ENCODE results near the gene NGF.

The NGF gene

DNA sequence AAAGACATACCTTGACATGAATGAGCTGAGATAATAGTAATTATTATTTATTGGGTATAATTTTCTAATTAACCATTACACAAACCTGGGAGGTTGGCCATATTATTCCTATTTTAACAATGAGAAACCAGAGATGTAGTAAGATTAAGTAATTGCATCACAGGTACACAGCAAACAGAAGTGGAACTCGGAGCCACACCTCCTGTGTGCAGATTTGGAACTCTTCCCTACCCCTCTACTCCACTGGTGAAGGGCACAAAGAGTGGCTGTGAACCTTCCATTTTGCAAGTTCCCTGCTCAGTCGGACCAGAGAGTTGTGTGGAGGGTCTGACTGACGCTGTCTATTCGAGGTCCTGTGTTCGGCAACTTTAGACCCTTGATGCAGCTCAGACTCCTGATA, 45.0 kb downstream of the NGF start:
- no peak overlapping the region for H3K27ac ChIP-seq (ENCODE audit: low read depth, low read length)
- no peak overlapping the region for H3K4me2 ChIP-seq (ENCODE audit: low read length)
- H3K79me2 ChIP-seq (ENCODE audit: control insufficient read depth, insufficient read depth, low read length), result no peaks in the 10 kb centered on the region
- WGBS (ENCODE audit: extremely low coverage, insufficient coverage, low lambda C conversion rate), result no CpG with 5 or more reads among the region's 5 CpGs
- H3K9ac ChIP-seq (ENCODE audit: low read length), result no peak overlapping the region
- no peak overlapping the region for H2BK15ac ChIP-seq (replicated peaks; ENCODE audit: low read depth)
- DNase-seq, result no peak
- no peak overlapping the region for H2BK5ac ChIP-seq (ENCODE audit: low read length)
- no peaks in the 10 kb centered on the region for H3K36me3 ChIP-seq (ENCODE audit: control insufficient read depth, insufficient read depth, low read length)
- no peak overlapping the region for H4K5ac ChIP-seq (ENCODE audit: low read length)
- H3K18ac ChIP-seq (ENCODE audit: low read length), result no peak overlapping the region
- no peak overlapping the region for H2AK5ac ChIP-seq (ENCODE audit: low read length)
- H3K4me1 ChIP-seq (ENCODE audit: control insufficient read depth, low read depth, low read length), result no peaks in the 10 kb centered on the region
- H2BK120ac ChIP-seq (ENCODE audit: low read depth, low read length), result no peak overlapping the region
- no peak overlapping the region for H3K4ac ChIP-seq (ENCODE audit: low read depth, low read length)
- H3K56ac ChIP-seq (ENCODE audit: low read length), result no peak overlapping the region
- no peaks in the 10 kb centered on the region for H3K27me3 ChIP-seq (ENCODE audit: insufficient read depth, low read length, poor library complexity)
- H3K4me3 ChIP-seq (ENCODE audit: low read length), result no peak overlapping the region
- H3K79me1 ChIP-seq (ENCODE audit: low read length), result no peaks in the 10 kb centered on the region
- no peak overlapping the region for H3K23ac ChIP-seq (ENCODE audit: low read length)
- H4K8ac ChIP-seq (ENCODE audit: low read depth, low read length), result no peak overlapping the region

DNA sequence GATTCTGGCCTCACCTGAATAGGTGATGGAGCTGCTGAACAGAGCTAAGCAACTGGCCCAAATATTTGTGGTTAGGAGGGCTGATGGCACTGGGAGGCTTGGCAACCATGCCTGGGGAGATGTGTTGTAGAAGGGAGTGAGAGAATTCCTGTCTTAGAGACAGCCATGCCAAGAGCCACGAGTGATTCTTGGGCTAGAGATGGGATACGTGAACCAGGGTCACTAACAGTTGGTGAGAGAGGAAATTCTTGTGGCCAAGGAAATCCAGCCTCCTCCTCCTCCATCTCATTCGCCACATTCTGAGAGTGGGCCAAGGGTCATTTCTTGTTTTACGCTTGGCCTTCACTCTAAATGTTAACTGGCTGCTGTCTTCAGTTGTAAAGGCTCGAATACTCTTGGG, 46.3 kb downstream of the NGF start:
- no peak overlapping the region for H2BK120ac ChIP-seq (ENCODE audit: low read depth, low read length)
- no peak overlapping the region for H3K9ac ChIP-seq (ENCODE audit: low read length)
- no peak overlapping the region for H2AK5ac ChIP-seq (ENCODE audit: low read length)

DNA sequence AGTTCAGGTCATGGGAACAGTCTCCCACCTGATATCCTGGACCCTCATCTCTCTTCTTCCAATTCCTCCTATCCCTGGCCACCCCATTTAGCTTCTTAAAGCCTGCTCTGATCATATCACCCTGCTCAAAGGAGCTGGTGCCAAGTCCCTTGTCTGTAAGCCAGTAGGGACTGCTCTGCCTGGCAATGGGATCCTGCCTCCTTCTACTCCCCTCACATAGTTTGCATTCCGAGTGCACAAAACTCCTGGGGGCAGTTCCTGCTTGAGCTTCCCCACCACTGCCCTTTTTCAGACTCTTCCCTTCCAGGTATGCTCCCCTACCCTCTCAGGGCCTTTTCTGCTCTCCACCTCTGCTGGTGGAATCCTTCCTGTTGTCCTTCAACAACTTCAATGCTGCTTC, 48.1 kb downstream of the NGF start:
- no CpG with 5 or more reads among the region's 1 CpG for WGBS (ENCODE audit: extremely low coverage, insufficient coverage, low lambda C conversion rate)
- H4K8ac ChIP-seq (ENCODE audit: low read depth, low read length), result no peak overlapping the region
- no peaks in the 10 kb centered on the region for H3K36me3 ChIP-seq (ENCODE audit: control insufficient read depth, insufficient read depth, low read length)
- H2AK5ac ChIP-seq (ENCODE audit: low read length), result no peak overlapping the region
- no peak overlapping the region for H3K18ac ChIP-seq (ENCODE audit: low read length)
- H4K5ac ChIP-seq (ENCODE audit: low read length), result no peak overlapping the region
- H3K56ac ChIP-seq (ENCODE audit: low read length), result no peak overlapping the region
- H3K27ac ChIP-seq (ENCODE audit: low read depth, low read length), result no peak overlapping the region
- no peak overlapping the region for H2BK5ac ChIP-seq (ENCODE audit: low read length)
- no peaks in the 10 kb centered on the region for H3K4me1 ChIP-seq (ENCODE audit: control insufficient read depth, low read depth, low read length)
- no peak overlapping the region for H3K23ac ChIP-seq (ENCODE audit: low read length)
- H3K27me3 ChIP-seq (ENCODE audit: insufficient read depth, low read length, poor library complexity), result no peaks in the 10 kb centered on the region
- no peak overlapping the region for H2BK15ac ChIP-seq (replicated peaks; ENCODE audit: low read depth)
- no peak overlapping the region for H3K4me3 ChIP-seq (ENCODE audit: low read length)
- peak; percentile 77 for DNase-seq
- no peak overlapping the region for H3K4me2 ChIP-seq (ENCODE audit: low read length)
- no peaks in the 10 kb centered on the region for H3K79me2 ChIP-seq (ENCODE audit: control insufficient read depth, insufficient read depth, low read length)
- no peak overlapping the region for H3K4ac ChIP-seq (ENCODE audit: low read depth, low read length)
- no peak overlapping the region for H3K9ac ChIP-seq (ENCODE audit: low read length)
- H3K79me1 ChIP-seq (ENCODE audit: low read length), result no peaks in the 10 kb centered on the region
- no peak overlapping the region for H2BK120ac ChIP-seq (ENCODE audit: low read depth, low read length)

More for the DNA sequence above, 46.3 kb downstream of the NGF start:
- no peak overlapping the region for H3K4ac ChIP-seq (ENCODE audit: low read depth, low read length)
- H2BK15ac ChIP-seq (replicated peaks; ENCODE audit: low read depth), result no peak overlapping the region
- H3K23ac ChIP-seq (ENCODE audit: low read length), result no peak overlapping the region
- no peaks in the 10 kb centered on the region for H3K36me3 ChIP-seq (ENCODE audit: control insufficient read depth, insufficient read depth, low read length)
- H3K27ac ChIP-seq (ENCODE audit: low read depth, low read length), result no peak overlapping the region
- H3K4me1 ChIP-seq (ENCODE audit: control insufficient read depth, low read depth, low read length), result no peaks in the 10 kb centered on the region
- H2BK5ac ChIP-seq (ENCODE audit: low read length), result no peak overlapping the region
- H4K5ac ChIP-seq (ENCODE audit: low read length), result no peak overlapping the region
- no peak overlapping the region for H3K18ac ChIP-seq (ENCODE audit: low read length)
- no peaks in the 10 kb centered on the region for H3K79me2 ChIP-seq (ENCODE audit: control insufficient read depth, insufficient read depth, low read length)
- no peak overlapping the region for H3K56ac ChIP-seq (ENCODE audit: low read length)
- H4K8ac ChIP-seq (ENCODE audit: low read depth, low read length), result no peak overlapping the region
- H3K27me3 ChIP-seq (ENCODE audit: insufficient read depth, low read length, poor library complexity), result no peaks in the 10 kb centered on the region
- no CpG with 5 or more reads among the region's 5 CpGs for WGBS (ENCODE audit: extremely low coverage, insufficient coverage, low lambda C conversion rate)
- H3K4me3 ChIP-seq (ENCODE audit: low read length), result no peak overlapping the region
- H3K4me2 ChIP-seq (ENCODE audit: low read length), result no peak overlapping the region
- no peak for DNase-seq
- no peaks in the 10 kb centered on the region for H3K79me1 ChIP-seq (ENCODE audit: low read length)

- no peaks in the 10 kb centered on the region for H3K79me1 ChIP-seq (ENCODE audit: low read length)
- WGBS (ENCODE audit: extremely low coverage, insufficient coverage, low lambda C conversion rate), result no CpG with 5 or more reads among the region's 3 CpGs
Observed at GRCh38 chr1:115288591-115289198, 49.4 kb downstream of the NGF start.

DNA sequence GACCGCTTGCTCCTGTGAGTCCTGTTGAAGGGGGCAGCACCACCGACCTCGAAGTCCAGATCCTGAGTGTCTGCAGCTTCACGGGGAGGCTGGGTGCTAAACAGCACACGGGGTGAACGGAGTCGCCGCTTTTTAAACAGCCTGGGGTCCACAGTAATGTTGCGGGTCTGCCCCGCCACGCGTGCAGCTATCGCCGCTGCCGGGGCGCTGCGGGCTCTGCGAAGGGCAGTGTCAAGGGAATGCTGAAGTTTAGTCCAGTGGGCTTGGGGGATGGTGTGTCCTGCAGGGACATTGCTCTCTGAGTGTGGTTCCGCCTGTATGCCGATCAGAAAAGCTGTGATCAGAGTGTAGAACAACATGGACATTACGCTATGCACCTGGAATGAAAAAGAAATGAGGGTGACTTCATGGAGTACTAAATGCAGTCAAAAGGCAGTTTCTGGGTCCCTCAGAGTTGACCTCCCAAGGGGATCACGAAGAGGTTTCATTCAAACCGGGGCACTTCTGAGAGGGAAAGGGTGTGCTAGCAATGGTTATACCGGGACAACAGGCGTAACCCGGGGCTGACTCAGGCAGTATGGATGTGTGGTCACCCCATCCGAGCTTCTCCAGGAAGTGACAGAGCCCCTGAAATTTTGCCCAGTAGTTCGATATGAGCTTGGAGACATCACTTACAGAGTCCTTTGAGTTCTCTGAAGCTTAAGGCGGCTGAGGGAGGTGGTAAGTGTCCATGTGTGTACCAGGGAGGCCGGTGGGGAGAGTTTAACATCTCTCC, 51.4 kb downstream of the NGF start:
- no peak overlapping the region for H3K4me3 ChIP-seq (ENCODE audit: low read length)
- H3K27me3 ChIP-seq (ENCODE audit: insufficient read depth, low read length, poor library complexity), result no peaks in the 10 kb centered on the region
- no peak overlapping the region for H2BK120ac ChIP-seq (ENCODE audit: low read depth, low read length)
- no peak overlapping the region for H3K4ac ChIP-seq (ENCODE audit: low read depth, low read length)
- no peak overlapping the region for H2BK5ac ChIP-seq (ENCODE audit: low read length)
- no peak overlapping the region for H2BK15ac ChIP-seq (replicated peaks; ENCODE audit: low read depth)
- no peaks in the 10 kb centered on the region for H3K79me2 ChIP-seq (ENCODE audit: control insufficient read depth, insufficient read depth, low read length)
- no peaks in the 10 kb centered on the region for H3K79me1 ChIP-seq (ENCODE audit: low read length)
- H3K36me3 ChIP-seq (ENCODE audit: control insufficient read depth, insufficient read depth, low read length), result no peaks in the 10 kb centered on the region
- no peak overlapping the region for H3K18ac ChIP-seq (ENCODE audit: low read length)
- no peak overlapping the region for H4K5ac ChIP-seq (ENCODE audit: low read length)
- no peak overlapping the region for H2AK5ac ChIP-seq (ENCODE audit: low read length)
- WGBS (ENCODE audit: extremely low coverage, insufficient coverage, low lambda C conversion rate), result no CpG with 5 or more reads among the region's 30 CpGs
- DNase-seq, result no peak
- H3K4me1 ChIP-seq (ENCODE audit: control insufficient read depth, low read depth, low read length), result no peaks in the 10 kb centered on the region
- H3K23ac ChIP-seq (ENCODE audit: low read length), result no peak overlapping the region
- no peak overlapping the region for H3K27ac ChIP-seq (ENCODE audit: low read depth, low read length)
- no peak overlapping the region for H3K4me2 ChIP-seq (ENCODE audit: low read length)
- H3K9ac ChIP-seq (ENCODE audit: low read length), result no peak overlapping the region
- no peak overlapping the region for H3K56ac ChIP-seq (ENCODE audit: low read length)
- H4K8ac ChIP-seq (ENCODE audit: low read depth, low read length), result no peak overlapping the region

More at GRCh38 chr1:115288591-115289198, 49.4 kb downstream of the NGF start:
- no peak overlapping the region for H3K18ac ChIP-seq (ENCODE audit: low read length)
- no peak overlapping the region for H3K23ac ChIP-seq (ENCODE audit: low read length)
- H3K36me3 ChIP-seq (ENCODE audit: control insufficient read depth, insufficient read depth, low read length), result no peaks in the 10 kb centered on the region
- no peak overlapping the region for H3K4me3 ChIP-seq (ENCODE audit: low read length)
- H3K4me2 ChIP-seq (ENCODE audit: low read length), result no peak overlapping the region
- H3K27me3 ChIP-seq (ENCODE audit: insufficient read depth, low read length, poor library complexity), result no peaks in the 10 kb centered on the region
- H3K27ac ChIP-seq (ENCODE audit: low read depth, low read length), result no peak overlapping the region
- no peak overlapping the region for H4K8ac ChIP-seq (ENCODE audit: low read depth, low read length)
- H2AK5ac ChIP-seq (ENCODE audit: low read length), result no peak overlapping the region
- no peak overlapping the region for H4K5ac ChIP-seq (ENCODE audit: low read length)
- no peaks in the 10 kb centered on the region for H3K79me2 ChIP-seq (ENCODE audit: control insufficient read depth, insufficient read depth, low read length)
- no peak overlapping the region for H2BK15ac ChIP-seq (replicated peaks; ENCODE audit: low read depth)
- H2BK5ac ChIP-seq (ENCODE audit: low read length), result no peak overlapping the region
- no peaks in the 10 kb centered on the region for H3K4me1 ChIP-seq (ENCODE audit: control insufficient read depth, low read depth, low read length)
- H3K4ac ChIP-seq (ENCODE audit: low read depth, low read length), result no peak overlapping the region
- H3K9ac ChIP-seq (ENCODE audit: low read length), result no peak overlapping the region
- no peak for DNase-seq
- no peak overlapping the region for H2BK120ac ChIP-seq (ENCODE audit: low read depth, low read length)
- H3K56ac ChIP-seq (ENCODE audit: low read length), result no peak overlapping the region
